Choroid plexus epithelial cell (primary cell): ENCODE measurements around the gene FCN1.

Source experiments
- DNase-seq: peaks from one replicate; pipeline ENCODE4 v3.0.0-alpha.2; 2010; ENCODE audit warnings: low read depth
- H3K4me3 ChIP-seq: 2 replicates; pipeline ENCODE4 v1.5.1; 2011; ENCODE audit warnings: low read depth, mild to moderate bottlenecking, control low read depth, low read length, moderate library complexity
- TF ChIP-seq, protein P1 (sequence below): conservative IDR thresholded peaks from 2 replicates; pipeline ENCODE4 v1.5.1; 2011; ENCODE audit warnings: low read depth, mild to moderate bottlenecking, control low read depth, inconsistent platforms, low read length, moderate library complexity

The FCN1 gene

DNA sequence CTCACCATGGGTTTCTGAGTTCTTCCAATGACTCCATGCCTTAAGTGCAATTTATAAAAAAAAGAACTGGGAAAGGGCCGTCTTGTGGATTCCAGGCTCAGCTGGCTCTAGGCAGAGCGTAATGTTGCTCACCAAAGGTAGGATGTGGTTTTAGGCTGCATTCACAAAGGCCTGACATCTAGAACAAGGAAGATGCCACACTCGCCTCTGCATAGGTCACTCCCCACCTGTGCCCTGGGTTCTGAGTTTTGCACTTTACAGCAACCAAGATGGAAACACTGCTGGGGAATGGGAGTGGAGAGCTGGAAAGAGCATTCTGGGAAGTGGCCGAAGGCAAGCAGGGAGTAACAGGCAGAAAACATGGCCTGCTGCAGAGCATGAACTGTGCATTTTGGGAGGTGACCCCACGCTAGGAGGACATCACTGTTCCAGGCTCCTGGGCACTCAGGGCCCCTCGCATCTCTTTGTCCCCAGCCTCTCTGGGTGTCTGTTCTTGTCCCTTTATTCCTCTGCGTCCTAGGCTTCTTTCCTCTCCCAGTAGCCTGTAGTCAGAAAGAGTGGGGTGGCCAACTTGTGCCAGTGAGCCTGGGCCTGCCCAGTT lies 24.8 kb downstream of the FCN1 start:
- no peak overlapping the region for H3K4me3 ChIP-seq
- TF ChIP-seq, protein P1, sequence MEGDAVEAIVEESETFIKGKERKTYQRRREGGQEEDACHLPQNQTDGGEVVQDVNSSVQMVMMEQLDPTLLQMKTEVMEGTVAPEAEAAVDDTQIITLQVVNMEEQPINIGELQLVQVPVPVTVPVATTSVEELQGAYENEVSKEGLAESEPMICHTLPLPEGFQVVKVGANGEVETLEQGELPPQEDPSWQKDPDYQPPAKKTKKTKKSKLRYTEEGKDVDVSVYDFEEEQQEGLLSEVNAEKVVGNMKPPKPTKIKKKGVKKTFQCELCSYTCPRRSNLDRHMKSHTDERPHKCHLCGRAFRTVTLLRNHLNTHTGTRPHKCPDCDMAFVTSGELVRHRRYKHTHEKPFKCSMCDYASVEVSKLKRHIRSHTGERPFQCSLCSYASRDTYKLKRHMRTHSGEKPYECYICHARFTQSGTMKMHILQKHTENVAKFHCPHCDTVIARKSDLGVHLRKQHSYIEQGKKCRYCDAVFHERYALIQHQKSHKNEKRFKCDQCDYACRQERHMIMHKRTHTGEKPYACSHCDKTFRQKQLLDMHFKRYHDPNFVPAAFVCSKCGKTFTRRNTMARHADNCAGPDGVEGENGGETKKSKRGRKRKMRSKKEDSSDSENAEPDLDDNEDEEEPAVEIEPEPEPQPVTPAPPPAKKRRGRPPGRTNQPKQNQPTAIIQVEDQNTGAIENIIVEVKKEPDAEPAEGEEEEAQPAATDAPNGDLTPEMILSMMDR: no peak
- DNase-seq: no peak

DNA sequence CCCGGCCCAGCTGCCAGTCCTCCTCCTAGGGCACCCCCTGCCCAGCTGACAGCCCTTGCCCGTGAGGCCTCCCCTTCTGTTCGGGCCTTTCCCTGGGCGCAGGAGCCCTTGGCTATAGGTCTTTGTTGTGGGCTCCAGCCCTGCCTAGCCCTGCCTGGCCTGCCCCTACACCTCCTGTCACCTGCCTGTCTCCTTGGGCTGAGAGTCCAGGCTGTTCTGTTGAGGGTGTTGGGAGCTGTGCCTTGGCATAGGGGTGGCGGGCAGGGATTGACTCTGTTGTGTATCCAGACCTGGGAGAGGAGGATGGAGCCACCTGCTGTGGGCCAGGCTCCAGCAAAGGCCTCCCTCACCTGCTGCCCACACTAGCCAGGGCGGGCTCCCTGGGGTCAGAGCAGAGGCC lies 25.5 kb downstream of the FCN1 start:
- no peak for DNase-seq
- TF ChIP-seq, protein P1: no peak
- no peak overlapping the region for H3K4me3 ChIP-seq

- H3K4me3 ChIP-seq: no peak overlapping the region
- DNase-seq: no peak
- TF ChIP-seq, protein P1: no peak
These were observed 26.0 kb downstream of the FCN1 start for GRCh38 chr9:134891713-134892112.

DNA sequence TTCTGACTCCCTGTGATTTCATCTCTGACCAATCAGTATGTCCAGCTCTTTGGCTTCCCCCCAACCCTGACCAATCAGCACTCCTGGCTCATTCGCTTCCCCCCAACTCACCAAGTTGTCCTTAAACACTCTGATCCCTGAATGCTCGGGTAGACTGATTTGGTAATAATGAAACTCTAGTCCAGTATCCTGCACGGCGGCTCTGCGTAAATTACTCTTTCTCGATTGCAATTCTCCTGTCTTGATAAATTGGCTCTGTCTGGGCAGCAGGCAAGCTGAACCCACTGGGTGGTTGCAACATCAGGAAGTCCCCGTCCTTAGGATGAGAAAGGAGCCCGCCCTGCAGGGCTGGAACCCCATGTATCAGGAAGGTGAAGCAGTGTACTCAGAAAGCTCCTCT lies 26.7 kb downstream of the FCN1 start:
- peak; percentile 6 for DNase-seq
- no peak overlapping the region for H3K4me3 ChIP-seq
- TF ChIP-seq, protein P1: no peak

DNA sequence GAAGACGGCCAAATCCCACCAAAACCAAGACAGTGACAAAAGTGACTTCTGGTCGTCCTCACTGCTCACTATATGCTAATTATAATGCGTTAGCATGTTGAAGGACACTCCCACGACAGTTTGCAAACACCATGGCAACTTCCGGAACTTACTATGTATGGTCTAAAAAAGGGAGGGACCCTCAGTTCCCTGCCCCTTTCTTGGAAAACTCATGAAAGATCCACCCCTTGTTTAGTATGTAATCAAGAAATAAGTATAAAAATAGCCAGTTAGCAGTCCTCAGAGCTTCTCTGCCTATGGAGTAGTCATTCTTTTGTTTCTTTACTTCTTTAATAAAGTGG lies 27.6 kb downstream of the FCN1 start:
- TF ChIP-seq, protein P1: no peak
- no peak for DNase-seq
- H3K4me3 ChIP-seq: no peak overlapping the region

GRCh38 chr9:134889386-134890154 lies 28.1 kb downstream of the FCN1 start:
- TF ChIP-seq, protein P1: no peak
- DNase-seq: no peak
- H3K4me3 ChIP-seq: no peak overlapping the region
